ENCODE data around the gene ATP6V1G1. TPM values are rescaled to one million over a fixed set of nuclear protein-coding genes. Genes with fewer than 3 reads are reported as not detected.
"Not testable (repeated sequence)": the region's sequence is repeated elsewhere in the genome, so short reads cannot be mapped to it uniquely, and the experiment has no call there.

Gene ATP6V1G1
- polyA plus RNA-seq, 2 donors, result 127 to 145 TPM

- H3K4me3 ChIP-seq (ENCODE audit: low read depth in 1 of 2, low read length in 2 of 2), result no peak overlapping the region
- H3K27me3 ChIP-seq (ENCODE audit: control insufficient read depth in 1 of 2, insufficient read depth in 2 of 2, low read length in 2 of 2), result no peaks in the 10 kb centered on the region
- 22 to 30% methylated on average over 6 of the region's 6 CpGs for WGBS, 2 donors
- peak overlapping the region; percentile 23 to 47 for H3K27ac ChIP-seq (ENCODE audit: low read depth in 2 of 2, low read length in 1 of 2)
- H3K36me3 ChIP-seq (ENCODE audit: control insufficient read depth in 2 of 2, insufficient read depth in 2 of 2, low read length in 1 of 2), result peaks cover 7 to 12% of the 10 kb centered on the region in 2 donors
- H3K4me1 ChIP-seq (ENCODE audit: control insufficient read depth in 2 of 2, insufficient read depth in 2 of 2, low read length in 1 of 2), result peaks cover 1 to 3% of the 10 kb centered on the region in 2 donors
- no peaks in the 10 kb centered on the region for H3K9me3 ChIP-seq (ENCODE audit: control insufficient read depth in 2 of 2, insufficient read depth in 1 of 2, low read depth in 1 of 2, low read length in 1 of 2)
Observed at GRCh38 chr9:114592356-114592755, 4.8 kb downstream of the ATP6V1G1 start.

DNA sequence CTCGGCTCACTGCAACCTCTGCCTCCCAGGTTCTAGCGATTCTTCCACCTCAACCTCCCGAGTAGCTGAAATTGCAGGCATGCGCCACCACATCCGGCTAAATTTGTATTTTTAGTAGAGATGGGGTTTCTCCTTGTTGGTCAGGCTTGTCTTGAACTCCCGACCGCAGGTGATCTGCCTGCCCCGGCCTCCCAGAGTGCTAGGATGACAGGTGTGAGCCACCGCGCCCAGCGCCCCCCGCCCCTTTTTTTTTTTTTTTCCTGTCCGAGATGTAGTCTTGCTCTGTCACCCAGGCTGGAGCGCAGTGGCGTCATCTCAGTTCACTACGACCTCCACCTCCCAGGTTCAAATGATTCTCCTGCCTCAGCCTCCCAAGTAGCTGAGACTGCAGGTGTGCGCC lies 6.6 kb downstream of the ATP6V1G1 start:
- H3K27me3 ChIP-seq (ENCODE audit: control insufficient read depth in 1 of 2, insufficient read depth in 2 of 2, low read length in 2 of 2), result no peaks in the 10 kb centered on the region
- peaks cover 9 to 17% of the 10 kb centered on the region in 2 donors for H3K36me3 ChIP-seq (ENCODE audit: control insufficient read depth in 2 of 2, insufficient read depth in 2 of 2, low read length in 1 of 2)
- no peak overlapping the region for H3K27ac ChIP-seq (ENCODE audit: low read depth in 2 of 2, low read length in 1 of 2)
- H3K4me3 ChIP-seq (ENCODE audit: low read depth in 1 of 2, low read length in 2 of 2), result no peak overlapping the region
- 98 to 99% methylated on average over 16 to 17 of the region's 17 CpGs for WGBS, 2 donors
- H3K9me3 ChIP-seq (ENCODE audit: control insufficient read depth in 2 of 2, insufficient read depth in 1 of 2, low read depth in 1 of 2, low read length in 1 of 2), result no peaks in the 10 kb centered on the region
- peaks cover 1 to 3% of the 10 kb centered on the region in 2 donors for H3K4me1 ChIP-seq (ENCODE audit: control insufficient read depth in 2 of 2, insufficient read depth in 2 of 2, low read length in 1 of 2)

DNA sequence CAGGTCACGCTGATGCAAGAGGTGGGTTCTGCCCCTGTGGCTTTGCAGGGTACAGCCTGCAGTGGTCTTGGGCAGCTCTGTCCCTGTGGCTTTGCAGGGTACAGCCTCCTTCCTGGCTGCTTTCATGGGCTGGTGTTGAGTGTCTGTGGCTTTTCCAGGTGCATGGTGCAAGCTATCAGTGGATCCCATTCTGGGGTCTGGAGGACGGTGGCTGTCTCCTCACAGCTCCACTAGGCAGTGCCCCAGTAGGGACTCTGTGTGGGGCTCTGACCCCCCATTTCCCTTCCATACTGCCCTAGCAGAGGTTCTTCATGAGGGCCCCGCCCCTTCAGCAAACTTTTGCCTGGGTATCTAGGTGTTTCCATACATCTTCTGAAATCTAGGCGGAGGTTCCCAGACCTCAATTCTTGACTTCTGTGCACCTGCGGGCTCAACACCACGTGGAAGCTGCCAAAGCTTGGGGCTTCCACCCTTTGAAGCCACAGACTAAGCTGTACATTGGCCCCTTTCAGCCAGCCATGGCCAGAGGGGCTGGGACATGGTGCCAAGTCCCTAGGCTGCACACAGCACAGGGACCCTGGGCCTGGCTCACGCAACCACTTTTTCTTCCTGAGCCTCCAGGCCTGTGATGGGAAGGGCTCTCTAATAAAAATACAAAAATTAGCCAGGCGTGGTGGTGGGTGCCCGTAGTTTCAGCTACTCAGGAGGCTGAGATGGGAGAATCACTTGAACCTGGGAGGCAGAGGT lies 13.1 kb downstream of the ATP6V1G1 start:
- not testable (repeated sequence) for H3K4me1 ChIP-seq (ENCODE audit: control insufficient read depth in 2 of 2, insufficient read depth in 2 of 2, low read length in 1 of 2); H3K36me3 ChIP-seq (ENCODE audit: control insufficient read depth in 2 of 2, insufficient read depth in 2 of 2, low read length in 1 of 2); H3K4me3 ChIP-seq (ENCODE audit: low read depth in 1 of 2, low read length in 2 of 2); H3K9me3 ChIP-seq (ENCODE audit: control insufficient read depth in 2 of 2, insufficient read depth in 1 of 2, low read depth in 1 of 2, low read length in 1 of 2); H3K27me3 ChIP-seq (ENCODE audit: control insufficient read depth in 1 of 2, insufficient read depth in 2 of 2, low read length in 2 of 2); H3K27ac ChIP-seq (ENCODE audit: low read depth in 2 of 2, low read length in 1 of 2)
- whole genome bisulfite sequencing, 2 donors, result 97 to 98% methylated on average over 9 of the region's 9 CpGs

GRCh38 chr9:114601787-114602186 lies 14.2 kb downstream of the ATP6V1G1 start:
- not testable (repeated sequence) for H3K27me3 ChIP-seq (ENCODE audit: control insufficient read depth in 1 of 2, insufficient read depth in 2 of 2, low read length in 2 of 2); H3K4me1 ChIP-seq (ENCODE audit: control insufficient read depth in 2 of 2, insufficient read depth in 2 of 2, low read length in 1 of 2); H3K27ac ChIP-seq (ENCODE audit: low read depth in 2 of 2, low read length in 1 of 2); H3K9me3 ChIP-seq (ENCODE audit: control insufficient read depth in 2 of 2, insufficient read depth in 1 of 2, low read depth in 1 of 2, low read length in 1 of 2); H3K36me3 ChIP-seq (ENCODE audit: control insufficient read depth in 2 of 2, insufficient read depth in 2 of 2, low read length in 1 of 2); H3K4me3 ChIP-seq (ENCODE audit: low read depth in 1 of 2, low read length in 2 of 2)
- 98 to 100% methylated on average over 2 of the region's 2 CpGs for WGBS, 2 donors

- H3K27ac ChIP-seq (ENCODE audit: low read depth in 2 of 2, low read length in 1 of 2), result no peak overlapping the region
Observed at GRCh38 chr9:114602620-114603019, 15.1 kb downstream of the ATP6V1G1 start.

DNA sequence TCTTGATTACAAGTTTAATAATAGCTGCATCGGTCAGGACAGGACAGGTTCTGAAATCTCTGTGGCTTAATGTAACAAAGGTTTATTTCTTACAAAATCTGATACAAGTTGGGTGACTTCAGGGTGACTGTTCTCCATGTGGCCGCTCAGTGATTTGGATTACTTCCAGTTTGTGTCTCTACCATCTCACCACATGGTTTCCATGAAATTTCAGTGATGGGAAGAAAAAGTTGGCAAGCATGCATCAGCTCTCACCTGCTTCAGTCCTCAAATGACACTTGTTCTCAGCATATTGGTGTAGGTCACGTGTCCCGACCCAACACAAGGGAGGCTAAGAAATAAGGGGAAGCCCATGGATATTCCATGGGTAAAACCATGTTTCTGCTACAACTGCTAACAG lies 15.7 kb downstream of the ATP6V1G1 start:
- Histone ChIP-seq H3K27ac (ENCODE audit: low read depth in 2 of 2, low read length in 1 of 2) (no peak overlapping the region), H3K27me3 (ENCODE audit: control insufficient read depth in 1 of 2, insufficient read depth in 2 of 2, low read length in 2 of 2) (no peaks in the 10 kb centered on the region), H3K36me3 (ENCODE audit: control insufficient read depth in 2 of 2, insufficient read depth in 2 of 2, low read length in 1 of 2) (peaks cover 0 to 4% of the 10 kb centered on the region in 2 donors), H3K4me1 (ENCODE audit: control insufficient read depth in 2 of 2, insufficient read depth in 2 of 2, low read length in 1 of 2) (no peaks in the 10 kb centered on the region), H3K9me3 (ENCODE audit: control insufficient read depth in 2 of 2, insufficient read depth in 1 of 2, low read depth in 1 of 2, low read length in 1 of 2) (no peaks in the 10 kb centered on the region), H3K4me3 (ENCODE audit: low read depth in 1 of 2, low read length in 2 of 2) (no peak overlapping the region)
- 76 to 79% methylated on average over 4 of the region's 4 CpGs for WGBS, 2 donors

More at GRCh38 chr9:114602620-114603019, 15.1 kb downstream of the ATP6V1G1 start:
- Histone ChIP-seq H3K4me1 (ENCODE audit: control insufficient read depth in 2 of 2, insufficient read depth in 2 of 2, low read length in 1 of 2) (no peaks in the 10 kb centered on the region), H3K9me3 (ENCODE audit: control insufficient read depth in 2 of 2, insufficient read depth in 1 of 2, low read depth in 1 of 2, low read length in 1 of 2) (no peaks in the 10 kb centered on the region), H3K36me3 (ENCODE audit: control insufficient read depth in 2 of 2, insufficient read depth in 2 of 2, low read length in 1 of 2) (peaks cover 0 to 4% of the 10 kb centered on the region in 2 donors), H3K27me3 (ENCODE audit: control insufficient read depth in 1 of 2, insufficient read depth in 2 of 2, low read length in 2 of 2) (no peaks in the 10 kb centered on the region), H3K4me3 (ENCODE audit: low read depth in 1 of 2, low read length in 2 of 2) (no peak overlapping the region)
- WGBS, 2 donors, result 71 to 80% methylated on average over 5 of the region's 5 CpGs

- no peaks in the 10 kb centered on the region for H3K4me1 ChIP-seq (ENCODE audit: control insufficient read depth in 2 of 2, insufficient read depth in 2 of 2, low read length in 1 of 2)
- no peaks in the 10 kb centered on the region for H3K9me3 ChIP-seq (ENCODE audit: control insufficient read depth in 2 of 2, insufficient read depth in 1 of 2, low read depth in 1 of 2, low read length in 1 of 2)
- H3K36me3 ChIP-seq (ENCODE audit: control insufficient read depth in 2 of 2, insufficient read depth in 2 of 2, low read length in 1 of 2), result no peaks in the 10 kb centered on the region
- H3K27me3 ChIP-seq (ENCODE audit: control insufficient read depth in 1 of 2, insufficient read depth in 2 of 2, low read length in 2 of 2), result no peaks in the 10 kb centered on the region
- H3K27ac ChIP-seq (ENCODE audit: low read depth in 2 of 2, low read length in 1 of 2), result no peak overlapping the region
- H3K4me3 ChIP-seq (ENCODE audit: low read depth in 1 of 2, low read length in 2 of 2), result no peak overlapping the region
- WGBS, 2 donors, result 89 to 91% methylated on average over 3 of the region's 3 CpGs
Observed at GRCh38 chr9:114604989-114605388, 17.4 kb downstream of the ATP6V1G1 start.

GRCh38 chr9:114606068-114606467 lies 18.5 kb downstream of the ATP6V1G1 start:
- no peaks in the 10 kb centered on the region for H3K27me3 ChIP-seq (ENCODE audit: control insufficient read depth in 1 of 2, insufficient read depth in 2 of 2, low read length in 2 of 2)
- H3K4me1 ChIP-seq (ENCODE audit: control insufficient read depth in 2 of 2, insufficient read depth in 2 of 2, low read length in 1 of 2), result no peaks in the 10 kb centered on the region
- H3K36me3 ChIP-seq (ENCODE audit: control insufficient read depth in 2 of 2, insufficient read depth in 2 of 2, low read length in 1 of 2), result no peaks in the 10 kb centered on the region
- no peaks in the 10 kb centered on the region for H3K9me3 ChIP-seq (ENCODE audit: control insufficient read depth in 2 of 2, insufficient read depth in 1 of 2, low read depth in 1 of 2, low read length in 1 of 2)
- no peak overlapping the region for H3K27ac ChIP-seq (ENCODE audit: low read depth in 2 of 2, low read length in 1 of 2)
- WGBS, 2 donors, result 71 to 73% methylated on average over 7 of the region's 7 CpGs
- H3K4me3 ChIP-seq (ENCODE audit: low read depth in 1 of 2, low read length in 2 of 2), result no peak overlapping the region

DNA sequence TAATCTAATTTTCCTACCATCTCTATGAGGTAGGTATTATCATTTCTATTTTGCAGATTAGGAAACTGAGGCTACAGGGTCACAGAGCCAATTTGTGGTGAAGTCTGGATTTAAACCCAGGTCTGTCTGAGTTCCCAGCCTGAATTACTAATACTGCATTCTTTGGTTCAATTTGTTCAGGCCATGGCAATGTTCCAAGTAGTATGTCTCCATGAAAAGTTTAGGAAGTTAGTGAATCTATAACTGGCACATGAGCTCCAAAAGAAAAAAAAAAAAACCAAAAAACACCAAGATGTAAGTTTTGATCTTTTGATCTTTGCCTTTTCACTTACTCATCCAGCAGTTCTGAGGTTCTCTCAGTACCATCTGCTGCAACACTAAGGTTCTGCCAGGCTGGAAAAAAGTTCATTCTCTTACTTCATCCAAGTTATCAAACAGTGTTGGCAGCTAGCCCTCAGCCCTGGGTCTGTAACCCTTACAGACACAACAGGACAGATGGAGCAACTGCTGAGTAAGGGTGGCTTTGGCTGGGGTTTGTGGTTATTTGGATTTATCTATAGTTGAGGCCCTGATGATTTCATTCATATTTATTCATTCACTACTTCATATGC lies 19.1 kb downstream of the ATP6V1G1 start:
- Histone ChIP-seq H3K4me3 (ENCODE audit: low read depth in 1 of 2, low read length in 2 of 2) (no peak overlapping the region), H3K27me3 (ENCODE audit: control insufficient read depth in 1 of 2, insufficient read depth in 2 of 2, low read length in 2 of 2) (no peaks in the 10 kb centered on the region), H3K27ac (ENCODE audit: low read depth in 2 of 2, low read length in 1 of 2) (no peak overlapping the region), H3K36me3 (ENCODE audit: control insufficient read depth in 2 of 2, insufficient read depth in 2 of 2, low read length in 1 of 2) (no peaks in the 10 kb centered on the region), H3K9me3 (ENCODE audit: control insufficient read depth in 2 of 2, insufficient read depth in 1 of 2, low read depth in 1 of 2, low read length in 1 of 2) (no peaks in the 10 kb centered on the region), H3K4me1 (ENCODE audit: control insufficient read depth in 2 of 2, insufficient read depth in 2 of 2, low read length in 1 of 2) (no peaks in the 10 kb centered on the region)

All from esophagus (tissue), 2 donors.